ENCODE measurements around the gene HAGHL. TPM values are rescaled to one million over a fixed set of nuclear protein-coding genes. Genes with fewer than 3 reads are reported as not detected.

Gene HAGHL
- total and polyA plus RNA-seq, 2 donors (not counting 3 experiments of a cell fraction or from before 2014, with no cell fraction given), result 6.3 to 6.8 TPM

GRCh38 chr16:728890-729744 lies 2.2 kb downstream of the HAGHL start:
- BruUV-seq (replicated peaks), result no TSS peak
- H2AFZ ChIP-seq (ENCODE audit: low read depth, low read length), result no peak overlapping the region
- peaks cover 13% of the 10 kb centered on the region for H3K4me1 ChIP-seq (ENCODE audit: control insufficient read depth, extremely low read depth, insufficient read depth, low read length)
- H3K4me3 ChIP-seq (replicated peaks in 1 of 3; ENCODE audit: insufficient read depth in 1 of 3, low read depth in 1 of 3, low read length in 3 of 3), result no peak overlapping the region
- no peak overlapping the region for H3K4me2 ChIP-seq (ENCODE audit: insufficient read depth, low read length)
- H3K9me3 ChIP-seq (replicated peaks; ENCODE audit: control insufficient read depth, insufficient read depth, low read length), result no peaks in the 10 kb centered on the region
- no peak for FAIRE-seq
- TF ChIP-seq POLR2AphosphoS5 (IDR thresholded peaks at IDR 0.05; ENCODE audit: insufficient read depth, low read depth, low read length) (no peak), EZH2 (IDR thresholded peaks at IDR 0.05; ENCODE audit: borderline replicate concordance, low read depth, low read length, severe bottlenecking) (no peak), MAX (IDR thresholded peaks at IDR 0.05; ENCODE audit: insufficient read depth, insufficient read length) (no peak), GATA2 (IDR thresholded peaks at IDR 0.05; ENCODE audit: insufficient read depth, insufficient read length, low read depth, low read length) (no peak), JUN (IDR thresholded peaks at IDR 0.05; ENCODE audit: borderline replicate concordance, insufficient read depth, insufficient read length, low read depth) (no peak), CTCF (IDR thresholded peaks at IDR 0.05; ENCODE audit: extremely low read depth in 1 of 2, insufficient read depth in 1 of 2, low read depth in 1 of 2, low read length in 2 of 2) (no peak), POLR2A (IDR thresholded peaks at IDR 0.05; ENCODE audit: low read depth, low read length) (no peak), FOS (IDR thresholded peaks at IDR 0.05; ENCODE audit: borderline replicate concordance, insufficient read depth, low read length) (no peak), MYC (IDR thresholded peaks at IDR 0.05; ENCODE audit: low read depth, low read length) (no peak)
- no peak overlapping the region for H3K27ac ChIP-seq (ENCODE audit: insufficient read depth, low read depth, low read length)
- intact Hi-C loops (cut with micrococcal nuclease) (loop anchor here (2.0 kb wide), 1 partner anchor 14 kb away; the partner anchor contains the start of gene METRN), dilution Hi-C loops (cut with MboI; ENCODE audit: extremely low pct_ligation_motif_present, low sequenced_read_pairs) (no loop called here)
- no peaks in the 10 kb centered on the region for H4K20me1 ChIP-seq (replicated peaks; ENCODE audit: control insufficient read depth, extremely low read depth, insufficient read depth, low read length)
- no peaks in the 10 kb centered on the region for H3K27me3 ChIP-seq (ENCODE audit: control insufficient read depth in 2 of 2, insufficient read depth in 2 of 2, low read length in 2 of 2)
- no peaks in the 10 kb centered on the region for H3K9me1 ChIP-seq (replicated peaks; ENCODE audit: control insufficient read depth, extremely low read depth, insufficient read depth, low read length)
- ChIA-PET POLR2A (no interaction called here), CTCF (interaction anchor here (1.0 to 5.7 kb wide), 4 partner anchors 9 to 59 kb away, joined by 3 to 34 read pairs (median 5); partner anchors contain the start of genes ANTKMT, CHTF18, METRN and RPUSD1)
- DNase-seq (ENCODE audit: low read depth, low spot score), result no peak
- no peak overlapping the region for H3K9ac ChIP-seq (replicated peaks; ENCODE audit: extremely low read depth, insufficient read depth, low read length)
- H3K79me2 ChIP-seq (ENCODE audit: control insufficient read depth, insufficient read depth, low read length), result no peaks in the 10 kb centered on the region
- peaks cover 4 to 12% of the 10 kb centered on the region in 2 experiments for H3K36me3 ChIP-seq (ENCODE audit: control insufficient read depth in 2 of 2, extremely low read depth in 1 of 2, insufficient read depth in 2 of 2, low read length in 2 of 2)
